Trophoblast cell (in vitro differentiated cells and primary cell): ENCODE measurements around the gene ACOX3.

Experiments used
- DNase-seq, 2 donors: peaks; one replicate each; pipeline ENCODE4 v3.0.0-alpha.2; 2016
- H2AFZ ChIP-seq: 2 replicates; pipeline ENCODE4 v1.6.1; 2013; ENCODE audit warnings: low read length, moderate library complexity, mild to moderate bottlenecking; ENCODE audit not compliant: insufficient read depth, poor library complexity
- H2AK5ac ChIP-seq: 2 replicates; pipeline ENCODE4 v1.6.1; 2013; ENCODE audit warnings: mild to moderate bottlenecking, low read length
- H2BK120ac ChIP-seq: 2 replicates; pipeline ENCODE4 v1.6.1; 2013; ENCODE audit warnings: low read length, mild to moderate bottlenecking, moderate library complexity; ENCODE audit not compliant: insufficient read depth, poor library complexity
- H2BK12ac ChIP-seq: 2 replicates; pipeline ENCODE4 v1.6.1; 2013; ENCODE audit warnings: mild to moderate bottlenecking, low read length, moderate library complexity
- H2BK5ac ChIP-seq: 2 replicates; pipeline ENCODE4 v1.6.1; 2013; ENCODE audit warnings: low read length, low read depth, moderate library complexity, mild to moderate bottlenecking; ENCODE audit not compliant: poor library complexity
- H3K14ac ChIP-seq: 2 replicates; pipeline ENCODE4 v1.6.1; 2013; ENCODE audit warnings: mild to moderate bottlenecking, low read length
- H3K18ac ChIP-seq: 2 replicates; pipeline ENCODE4 v1.6.1; 2013; ENCODE audit warnings: mild to moderate bottlenecking, low read length
- H3K23ac ChIP-seq: 2 replicates; pipeline ENCODE4 v1.6.1; 2013; ENCODE audit warnings: low read length
- H3K27ac ChIP-seq: 2 replicates; pipeline ENCODE4 v1.5.1; 2013; ENCODE audit warnings: low read depth, mild to moderate bottlenecking, inconsistent platforms, low read length, moderate library complexity
- H3K27me3 ChIP-seq: 2 replicates; pipeline ENCODE4 v1.6.1; 2013; ENCODE audit warnings: inconsistent platforms, mild to moderate bottlenecking, low read length, moderate library complexity; ENCODE audit not compliant: insufficient read depth
- H3K36me3 ChIP-seq, 2 experiments: 1 replicate in 1 of 2; 2 replicates in 1 of 2; pipeline ENCODE4 v1.6.1; 2013; ENCODE audit warnings: low read length in 2 of 2, mild to moderate bottlenecking in 2 of 2, moderate library complexity in 1 of 2; ENCODE audit not compliant: insufficient read depth in 2 of 2, control insufficient read depth in 1 of 2
- H3K4ac ChIP-seq: 2 replicates; pipeline ENCODE4 v1.6.1; 2013; ENCODE audit warnings: low read depth, mild to moderate bottlenecking, low read length, moderate library complexity
- H3K4me1 ChIP-seq, 2 experiments: 1 replicate in 1 of 2; 2 replicates in 1 of 2; pipeline ENCODE4 v1.6.1; 2013; ENCODE audit warnings: low read length in 2 of 2, mild to moderate bottlenecking in 2 of 2, moderate library complexity in 1 of 2; ENCODE audit not compliant: insufficient read depth in 2 of 2, control insufficient read depth in 1 of 2
- H3K4me2 ChIP-seq: 2 replicates; pipeline ENCODE4 v1.6.1; 2013; ENCODE audit warnings: inconsistent platforms, mild to moderate bottlenecking, low read length, moderate library complexity
- H3K4me3 ChIP-seq: 2 replicates; pipeline ENCODE4 v1.5.1; 2013; ENCODE audit warnings: mild to moderate bottlenecking, low read depth, low read length, inconsistent platforms
- H3K79me1 ChIP-seq: one replicate; pipeline ENCODE4 v1.6.1; 2013; ENCODE audit warnings: low read length
- H3K79me2 ChIP-seq: 2 replicates; pipeline ENCODE4 v1.6.1; 2013; ENCODE audit warnings: low read length, mild to moderate bottlenecking; ENCODE audit not compliant: control insufficient read depth, insufficient read depth, poor library complexity
- H3K9ac ChIP-seq: 2 replicates; pipeline ENCODE4 v1.6.1; 2013; ENCODE audit warnings: mild to moderate bottlenecking, low read length
- H3K9me3 ChIP-seq: 2 replicates; pipeline ENCODE4 v1.6.1; 2013; ENCODE audit warnings: low read depth, mild to moderate bottlenecking, control low read depth, inconsistent platforms, low read length; ENCODE audit not compliant: insufficient read depth
- H4K12ac ChIP-seq: 2 replicates; pipeline ENCODE4 v1.6.1; 2013; ENCODE audit warnings: low read depth, mild to moderate bottlenecking, low read length, moderate library complexity
- H4K8ac ChIP-seq: 2 replicates; pipeline ENCODE4 v1.6.1; 2013; ENCODE audit warnings: low read depth, mild to moderate bottlenecking, low read length, moderate library complexity
- H4K91ac ChIP-seq: one replicate; pipeline ENCODE4 v1.6.1; 2013; ENCODE audit warnings: low read depth, mild to moderate bottlenecking, low read length, moderate library complexity
- WGBS: extraction: QIAGEN DNeasy Blood & Tissue Kit; methylation state at CpG from one replicate; pipeline ENCODE4 v1.1.7; 2013; ENCODE audit warnings: missing lambda C conversion rate; ENCODE audit not compliant: insufficient read length, insufficient coverage; ENCODE audit errors: extremely low coverage; 5-methylcytosine and 5-hydroxymethylcytosine counted together

ACOX3 gene

GRCh38 chr4:8373270-8373972 lies 67.1 kb downstream of the ACOX3 start:
- Histone ChIP-seq H3K14ac (no peak overlapping the region), H4K91ac (no peak overlapping the region), H2AK5ac (no peak overlapping the region), H3K9me3 (peaks cover 6% of the 10 kb centered on the region), H3K79me1 (no peaks in the 10 kb centered on the region), H2AFZ (no peak overlapping the region), H3K4me3 (no peak overlapping the region), H3K27ac (no peak overlapping the region), H3K18ac (no peak overlapping the region), H4K8ac (no peak overlapping the region), H3K4me1 (peaks cover 2 to 4% of the 10 kb centered on the region in 2 experiments), H3K4ac (no peak overlapping the region), H3K27me3 (no peaks in the 10 kb centered on the region), H2BK12ac (no peak overlapping the region), H3K36me3 (peaks cover 16 to 35% of the 10 kb centered on the region in 2 experiments), H3K23ac (no peak overlapping the region), H3K9ac (no peak overlapping the region), H3K79me2 (no peaks in the 10 kb centered on the region), H2BK5ac (no peak overlapping the region), H2BK120ac (no peak overlapping the region), H4K12ac (no peak overlapping the region), H3K4me2 (no peak overlapping the region)
- WGBS: no CpG with 5 or more reads among the region's 32 CpGs
- no peak for DNase-seq

GRCh38 chr4:8372506-8372905 lies 68.0 kb downstream of the ACOX3 start:
- Histone ChIP-seq H4K91ac (no peak overlapping the region), H3K9ac (no peak overlapping the region), H3K14ac (no peak overlapping the region), H4K8ac (no peak overlapping the region), H2BK120ac (no peak overlapping the region), H3K18ac (no peak overlapping the region), H2BK12ac (no peak overlapping the region), H3K4me1 (peaks cover 2 to 4% of the 10 kb centered on the region in 2 experiments), H3K4ac (no peak overlapping the region), H2BK5ac (no peak overlapping the region), H3K4me2 (no peak overlapping the region), H3K4me3 (no peak overlapping the region), H4K12ac (no peak overlapping the region), H3K9me3 (peaks cover 6% of the 10 kb centered on the region), H3K79me1 (no peaks in the 10 kb centered on the region), H3K23ac (no peak overlapping the region), H2AK5ac (no peak overlapping the region), H3K27me3 (no peaks in the 10 kb centered on the region), H2AFZ (no peak overlapping the region), H3K27ac (no peak overlapping the region), H3K36me3 (peaks cover 13 to 27% of the 10 kb centered on the region in 2 experiments), H3K79me2 (no peaks in the 10 kb centered on the region)
- DNase-seq: no peak
- WGBS: no CpG with 5 or more reads among the region's 13 CpGs

GRCh38 chr4:8371596-8371995 lies 68.9 kb downstream of the ACOX3 start:
- no peak overlapping the region for H3K4me2 ChIP-seq
- no peak overlapping the region for H2BK5ac ChIP-seq
- H4K91ac ChIP-seq: no peak overlapping the region
- H3K27ac ChIP-seq: no peak overlapping the region
- H3K4me1 ChIP-seq: peaks cover 2 to 4% of the 10 kb centered on the region in 2 experiments
- no peak overlapping the region for H3K4me3 ChIP-seq
- H3K27me3 ChIP-seq: no peaks in the 10 kb centered on the region
- no peak overlapping the region for H3K23ac ChIP-seq
- H3K9ac ChIP-seq: no peak overlapping the region
- peaks cover 6% of the 10 kb centered on the region for H3K9me3 ChIP-seq
- H2BK120ac ChIP-seq: no peak overlapping the region
- no peak overlapping the region for H2AK5ac ChIP-seq
- H3K4ac ChIP-seq: no peak overlapping the region
- no peak overlapping the region for H3K14ac ChIP-seq
- H3K79me1 ChIP-seq: no peaks in the 10 kb centered on the region
- H2BK12ac ChIP-seq: no peak overlapping the region
- peaks cover 5 to 19% of the 10 kb centered on the region in 2 experiments for H3K36me3 ChIP-seq
- H4K12ac ChIP-seq: no peak overlapping the region
- H3K79me2 ChIP-seq: no peaks in the 10 kb centered on the region
- no CpG with 5 or more reads among the region's 20 CpGs for WGBS
- DNase-seq: no peak
- H3K18ac ChIP-seq: no peak overlapping the region
- no peak overlapping the region for H4K8ac ChIP-seq
- no peak overlapping the region for H2AFZ ChIP-seq

- Histone ChIP-seq H2AK5ac (no peak overlapping the region), H3K4me1 (peaks cover 2 to 4% of the 10 kb centered on the region in 2 experiments), H2BK12ac (no peak overlapping the region), H3K36me3 (peaks cover 5 to 15% of the 10 kb centered on the region in 2 experiments), H3K4me2 (no peak overlapping the region), H3K4ac (no peak overlapping the region), H3K4me3 (no peak overlapping the region), H3K79me2 (no peaks in the 10 kb centered on the region), H3K23ac (no peak overlapping the region), H3K27me3 (no peaks in the 10 kb centered on the region), H3K9ac (no peak overlapping the region), H2BK5ac (no peak overlapping the region), H3K14ac (no peak overlapping the region), H2BK120ac (no peak overlapping the region), H4K8ac (no peak overlapping the region), H2AFZ (no peak overlapping the region), H3K79me1 (no peaks in the 10 kb centered on the region), H4K12ac (no peak overlapping the region), H3K27ac (no peak overlapping the region), H3K9me3 (peaks cover 6% of the 10 kb centered on the region), H3K18ac (no peak overlapping the region), H4K91ac (no peak overlapping the region)
- WGBS: no CpG with 5 or more reads among the region's 24 CpGs
- no peak for DNase-seq
These were observed 69.5 kb downstream of the ACOX3 start for GRCh38 chr4:8370835-8371595.
